Esophagus squamous epithelium (tissue), 4 donors: Measurements from ENCODE around the gene FAM118A.

Experiments used
- POLR2A ChIP-seq, 4 donors: fragments of 450-650 bp; IDR thresholded peaks; one replicate each; pipeline ENCODE4 v1.6.1; 2017; ENCODE audit warnings: antibody characterized with exemption in 4 of 4, mild to moderate bottlenecking in 4 of 4, moderate library complexity in 3 of 4
- TF ChIP-seq, protein P1 (sequence below), 6 experiments: fragments of 450-650 bp in 4 of 6; fragments of 200-600 bp in 2 of 6; sonication (generic) in 2 of 6; IDR thresholded peaks; one replicate each; pipeline ENCODE4 v1.5.1; 2016 to 2019; ENCODE audit warnings: antibody characterized with exemption in 6 of 6, mild to moderate bottlenecking in 4 of 6, moderate library complexity in 4 of 6

DNA sequence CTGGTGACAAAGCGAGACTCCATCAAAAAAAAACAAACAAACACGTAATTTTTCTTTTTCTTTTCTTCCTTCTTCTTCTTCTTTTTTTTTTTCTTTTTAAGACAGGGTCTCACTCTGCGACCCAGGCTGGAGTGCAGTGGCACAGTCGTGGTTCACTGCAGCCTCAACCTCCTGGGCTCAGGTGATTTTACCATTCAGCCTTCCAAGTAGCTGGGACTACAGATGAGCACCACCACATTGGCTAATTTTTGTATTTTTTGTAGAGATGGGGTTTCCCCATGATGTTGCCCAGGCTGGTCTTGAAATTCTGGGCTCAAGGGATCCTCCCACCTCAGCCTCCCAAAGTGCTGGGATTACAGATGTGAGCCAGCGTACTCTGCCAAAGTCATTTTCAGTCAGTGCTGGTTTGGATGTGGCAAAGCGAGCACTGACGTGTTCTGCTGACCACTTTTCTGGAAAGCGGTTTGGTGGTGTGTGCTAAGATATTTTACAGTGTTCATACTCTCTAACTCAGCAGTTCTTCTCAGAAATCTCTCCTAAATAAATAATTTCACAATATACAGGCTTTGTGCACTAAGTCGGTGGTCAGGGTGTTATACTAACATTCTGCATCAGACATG is 10.7 kb downstream of the FAM118A start:
- TF ChIP-seq, protein P1, sequence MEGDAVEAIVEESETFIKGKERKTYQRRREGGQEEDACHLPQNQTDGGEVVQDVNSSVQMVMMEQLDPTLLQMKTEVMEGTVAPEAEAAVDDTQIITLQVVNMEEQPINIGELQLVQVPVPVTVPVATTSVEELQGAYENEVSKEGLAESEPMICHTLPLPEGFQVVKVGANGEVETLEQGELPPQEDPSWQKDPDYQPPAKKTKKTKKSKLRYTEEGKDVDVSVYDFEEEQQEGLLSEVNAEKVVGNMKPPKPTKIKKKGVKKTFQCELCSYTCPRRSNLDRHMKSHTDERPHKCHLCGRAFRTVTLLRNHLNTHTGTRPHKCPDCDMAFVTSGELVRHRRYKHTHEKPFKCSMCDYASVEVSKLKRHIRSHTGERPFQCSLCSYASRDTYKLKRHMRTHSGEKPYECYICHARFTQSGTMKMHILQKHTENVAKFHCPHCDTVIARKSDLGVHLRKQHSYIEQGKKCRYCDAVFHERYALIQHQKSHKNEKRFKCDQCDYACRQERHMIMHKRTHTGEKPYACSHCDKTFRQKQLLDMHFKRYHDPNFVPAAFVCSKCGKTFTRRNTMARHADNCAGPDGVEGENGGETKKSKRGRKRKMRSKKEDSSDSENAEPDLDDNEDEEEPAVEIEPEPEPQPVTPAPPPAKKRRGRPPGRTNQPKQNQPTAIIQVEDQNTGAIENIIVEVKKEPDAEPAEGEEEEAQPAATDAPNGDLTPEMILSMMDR (IDR thresholded peaks at IDR 0.05): no peak
- TF ChIP-seq POLR2A (IDR thresholded peaks at IDR 0.05): no peak
